HepG2 (cell line): ENCODE results near the gene AMIGO1. TPM values are rescaled to one million over a fixed set of nuclear protein-coding genes. Genes with fewer than 3 reads are reported as not detected.

ENCODE experiments used
- ZNF430 ChIP-seq: sonication (generic); formaldehyde crosslinking; IDR thresholded peaks from 2 replicates; pipeline ENCODE4 v1.9.0; 2021; ENCODE audit warnings: mild to moderate bottlenecking, missing genetic modification reagents
- polyA plus RNA-seq, 8 experiments: library from polyadenylated mRNA; depleted of rRNA in 3 of 8; stranded (reverse) in 7 of 8; unstranded in 1 of 8; fragments of >200 nt; fragmentation: Illumina TruSeq in 4 of 8; extraction: Trizol in 4 of 8; gene quantifications; 2 replicates each; pipeline versions ENCODE4 v1.2.1 to v1.2.3, GENCODE V29; 2011 to 2016; ENCODE audit warnings: low read depth in 4 of 8, missing spikeins in 1 of 8, mixed read lengths in 1 of 8; ENCODE audit not compliant: insufficient read depth in 1 of 8
- total RNA-seq, 5 experiments: library from RNA; depleted of rRNA; stranded (reverse); fragments of >200 nt; fragmentation: Illumina TruSeq; extraction: Trizol; gene quantifications; 2 replicates each; pipeline ENCODE4 v1.2.3, GENCODE V29; 2016; ENCODE audit warnings: low read depth in 1 of 5
- TF ChIP-seq, protein P1 (sequence below): IDR thresholded peaks from 2 replicates; pipeline ENCODE4 v1.6.1; 2012; ENCODE audit warnings: low read depth, low read length, improper control_type of control experiment
- TF ChIP-seq, protein P2 (sequence below): sonication (generic); formaldehyde crosslinking; IDR thresholded peaks from 2 replicates; pipeline ENCODE4 v1.5.0; 2020; ENCODE audit warnings: mild to moderate bottlenecking, missing genetic modification reagents, borderline replicate concordance

Gene AMIGO1
- total and polyA plus RNA-seq, 2 of the 13 experiments (the other 11 are each of a cell fraction or from before 2014, with no cell fraction given): 0.40 to 1.3 TPM

DNA sequence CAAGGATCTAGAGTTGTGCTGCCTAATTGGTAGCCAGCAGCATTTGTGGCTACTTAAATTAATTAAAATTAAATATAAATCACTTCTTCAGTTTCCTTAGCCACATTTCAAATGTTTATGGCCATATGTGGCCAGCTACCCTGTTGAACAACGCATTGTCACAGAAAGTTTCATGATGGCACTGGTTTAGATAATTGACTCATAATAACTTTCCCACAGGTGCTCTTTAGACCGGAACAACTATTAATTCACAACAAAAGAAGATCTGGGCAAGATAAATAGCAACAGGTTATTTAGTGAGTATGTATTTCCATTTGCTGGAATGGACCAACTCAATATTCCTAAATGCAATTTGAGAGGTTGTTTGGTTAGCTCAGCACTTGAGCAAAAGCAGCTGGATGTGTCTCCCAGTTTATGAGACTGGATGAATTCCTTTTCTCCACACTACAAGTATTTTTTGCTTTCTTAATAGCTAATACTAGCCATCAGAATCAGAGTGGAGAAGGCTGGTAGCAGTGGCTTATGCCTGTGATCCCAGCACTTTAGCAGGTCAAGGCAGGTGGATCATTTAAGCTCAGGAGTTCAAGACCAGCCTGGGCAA, 3.7 kb upstream of the AMIGO1 start (continued):
- TF ChIP-seq, protein P1, sequence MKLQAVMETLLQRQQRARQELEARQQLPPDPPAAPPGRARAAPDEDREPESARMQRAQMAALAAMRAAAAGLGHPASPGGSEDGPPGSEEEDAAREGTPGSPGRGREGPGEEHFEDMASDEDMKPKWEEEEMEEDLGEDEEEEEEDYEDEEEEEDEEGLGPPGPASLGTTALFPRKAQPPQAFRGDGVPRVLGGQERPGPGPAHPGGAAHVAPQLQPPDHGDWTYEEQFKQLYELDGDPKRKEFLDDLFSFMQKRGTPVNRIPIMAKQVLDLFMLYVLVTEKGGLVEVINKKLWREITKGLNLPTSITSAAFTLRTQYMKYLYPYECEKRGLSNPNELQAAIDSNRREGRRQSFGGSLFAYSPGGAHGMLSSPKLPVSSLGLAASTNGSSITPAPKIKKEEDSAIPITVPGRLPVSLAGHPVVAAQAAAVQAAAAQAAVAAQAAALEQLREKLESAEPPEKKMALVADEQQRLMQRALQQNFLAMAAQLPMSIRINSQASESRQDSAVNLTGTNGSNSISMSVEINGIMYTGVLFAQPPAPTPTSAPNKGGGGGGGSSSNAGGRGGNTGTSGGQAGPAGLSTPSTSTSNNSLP: no peak
- TF ChIP-seq, protein P2, sequence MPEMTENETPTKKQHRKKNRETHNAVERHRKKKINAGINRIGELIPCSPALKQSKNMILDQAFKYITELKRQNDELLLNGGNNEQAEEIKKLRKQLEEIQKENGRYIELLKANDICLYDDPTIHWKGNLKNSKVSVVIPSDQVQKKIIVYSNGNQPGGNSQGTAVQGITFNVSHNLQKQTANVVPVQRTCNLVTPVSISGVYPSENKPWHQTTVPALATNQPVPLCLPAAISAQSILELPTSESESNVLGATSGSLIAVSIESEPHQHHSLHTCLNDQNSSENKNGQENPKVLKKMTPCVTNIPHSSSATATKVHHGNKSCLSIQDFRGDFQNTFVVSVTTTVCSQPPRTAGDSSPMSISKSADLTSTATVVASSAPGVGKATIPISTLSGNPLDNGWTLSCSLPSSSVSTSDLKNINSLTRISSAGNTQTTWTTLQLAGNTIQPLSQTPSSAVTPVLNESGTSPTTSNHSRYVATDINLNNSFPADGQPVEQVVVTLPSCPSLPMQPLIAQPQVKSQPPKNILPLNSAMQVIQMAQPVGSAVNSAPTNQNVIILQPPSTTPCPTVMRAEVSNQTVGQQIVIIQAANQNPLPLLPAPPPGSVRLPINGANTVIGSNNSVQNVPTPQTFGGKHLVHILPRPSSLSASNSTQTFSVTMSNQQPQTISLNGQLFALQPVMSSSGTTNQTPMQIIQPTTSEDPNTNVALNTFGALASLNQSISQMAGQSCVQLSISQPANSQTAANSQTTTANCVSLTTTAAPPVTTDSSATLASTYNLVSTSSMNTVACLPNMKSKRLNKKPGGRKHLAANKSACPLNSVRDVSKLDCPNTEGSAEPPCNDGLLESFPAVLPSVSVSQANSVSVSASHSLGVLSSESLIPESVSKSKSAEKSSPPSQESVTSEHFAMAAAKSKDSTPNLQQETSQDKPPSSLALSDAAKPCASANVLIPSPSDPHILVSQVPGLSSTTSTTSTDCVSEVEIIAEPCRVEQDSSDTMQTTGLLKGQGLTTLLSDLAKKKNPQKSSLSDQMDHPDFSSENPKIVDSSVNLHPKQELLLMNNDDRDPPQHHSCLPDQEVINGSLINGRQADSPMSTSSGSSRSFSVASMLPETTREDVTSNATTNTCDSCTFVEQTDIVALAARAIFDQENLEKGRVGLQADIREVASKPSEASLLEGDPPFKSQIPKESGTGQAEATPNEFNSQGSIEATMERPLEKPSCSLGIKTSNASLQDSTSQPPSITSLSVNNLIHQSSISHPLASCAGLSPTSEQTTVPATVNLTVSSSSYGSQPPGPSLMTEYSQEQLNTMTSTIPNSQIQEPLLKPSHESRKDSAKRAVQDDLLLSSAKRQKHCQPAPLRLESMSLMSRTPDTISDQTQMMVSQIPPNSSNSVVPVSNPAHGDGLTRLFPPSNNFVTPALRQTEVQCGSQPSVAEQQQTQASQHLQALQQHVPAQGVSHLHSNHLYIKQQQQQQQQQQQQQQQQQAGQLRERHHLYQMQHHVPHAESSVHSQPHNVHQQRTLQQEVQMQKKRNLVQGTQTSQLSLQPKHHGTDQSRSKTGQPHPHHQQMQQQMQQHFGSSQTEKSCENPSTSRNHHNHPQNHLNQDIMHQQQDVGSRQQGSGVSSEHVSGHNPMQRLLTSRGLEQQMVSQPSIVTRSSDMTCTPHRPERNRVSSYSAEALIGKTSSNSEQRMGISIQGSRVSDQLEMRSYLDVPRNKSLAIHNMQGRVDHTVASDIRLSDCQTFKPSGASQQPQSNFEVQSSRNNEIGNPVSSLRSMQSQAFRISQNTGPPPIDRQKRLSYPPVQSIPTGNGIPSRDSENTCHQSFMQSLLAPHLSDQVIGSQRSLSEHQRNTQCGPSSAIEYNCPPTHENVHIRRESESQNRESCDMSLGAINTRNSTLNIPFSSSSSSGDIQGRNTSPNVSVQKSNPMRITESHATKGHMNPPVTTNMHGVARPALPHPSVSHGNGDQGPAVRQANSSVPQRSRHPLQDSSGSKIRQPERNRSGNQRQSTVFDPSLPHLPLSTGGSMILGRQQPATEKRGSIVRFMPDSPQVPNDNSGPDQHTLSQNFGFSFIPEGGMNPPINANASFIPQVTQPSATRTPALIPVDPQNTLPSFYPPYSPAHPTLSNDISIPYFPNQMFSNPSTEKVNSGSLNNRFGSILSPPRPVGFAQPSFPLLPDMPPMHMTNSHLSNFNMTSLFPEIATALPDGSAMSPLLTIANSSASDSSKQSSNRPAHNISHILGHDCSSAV (CRISPR knock-in tag): no peak
- TF ChIP-seq ZNF430 (CRISPR knock-in tag): no peak
